ENCODE data around the gene ENOX2.

- TF ChIP-seq ZNF274 (IDR thresholded peaks at IDR 0.05; ENCODE audit: low read depth, low read length) (no peak), YY1 (IDR thresholded peaks at IDR 0.05; ENCODE audit: insufficient read depth, insufficient read length) (no peak)
These were observed 68.9 kb downstream of the ENOX2 start for GRCh38 chrX:130834149-130834548.

Measured in NT2/D1 (cell line).